HG03103 (cell line): ENCODE results near the gene ASAP2.

Experiments used
- ATAC-seq: cut with Tn5 transposase; IDR thresholded peaks from one replicate; pipeline ENCODE4 v1.9.1; 2021; ENCODE audit warnings: low read depth; ENCODE audit not compliant: unreplicated experiment

The ASAP2 gene

DNA sequence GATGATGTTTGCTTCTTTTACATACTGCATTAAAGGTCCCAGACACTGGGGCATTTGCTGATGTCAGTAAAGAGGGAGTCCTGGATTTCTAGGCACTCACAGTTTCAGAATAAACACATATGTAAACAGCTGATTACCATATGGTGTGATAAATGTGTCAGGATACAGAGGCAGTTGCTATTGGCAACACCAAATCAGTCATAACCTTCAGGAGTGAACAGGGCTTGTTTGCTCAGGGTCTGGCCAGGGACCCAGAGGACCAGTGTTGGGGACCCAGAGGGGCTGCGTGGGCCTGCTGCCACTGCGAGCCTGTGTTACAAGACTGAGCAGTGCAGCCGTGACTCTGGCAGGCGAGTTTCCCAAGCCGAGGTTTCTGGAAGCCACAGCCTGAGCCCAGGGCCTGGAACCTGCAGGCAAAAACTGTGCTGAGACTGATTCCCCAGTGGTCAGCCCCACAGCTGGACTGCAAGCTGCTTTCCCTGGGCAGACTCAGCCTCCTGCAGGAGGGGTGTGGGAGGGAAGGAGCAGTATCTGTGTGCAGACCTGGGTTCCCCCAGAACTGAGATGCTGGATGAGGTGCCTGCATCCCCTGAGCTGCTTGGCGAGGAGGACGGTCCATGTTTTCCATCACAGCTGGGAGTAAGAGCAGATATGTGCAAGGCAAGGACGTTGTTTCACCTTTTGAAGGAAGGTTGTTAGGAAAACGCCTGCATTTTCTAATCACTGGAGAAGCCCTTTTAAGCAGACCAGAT is 23.6 kb downstream of the ASAP2 start:
- ATAC-seq = no peak

- ATAC-seq = no peak
Observed at GRCh38 chr2:9230881-9231280, 24.3 kb downstream of the ASAP2 start.

GRCh38 chr2:9231291-9232165 is 24.9 kb downstream of the ASAP2 start:
- ATAC-seq = no peak

- ATAC-seq = no peak
Observed at GRCh38 chr2:9232166-9232479, 25.5 kb downstream of the ASAP2 start.

DNA sequence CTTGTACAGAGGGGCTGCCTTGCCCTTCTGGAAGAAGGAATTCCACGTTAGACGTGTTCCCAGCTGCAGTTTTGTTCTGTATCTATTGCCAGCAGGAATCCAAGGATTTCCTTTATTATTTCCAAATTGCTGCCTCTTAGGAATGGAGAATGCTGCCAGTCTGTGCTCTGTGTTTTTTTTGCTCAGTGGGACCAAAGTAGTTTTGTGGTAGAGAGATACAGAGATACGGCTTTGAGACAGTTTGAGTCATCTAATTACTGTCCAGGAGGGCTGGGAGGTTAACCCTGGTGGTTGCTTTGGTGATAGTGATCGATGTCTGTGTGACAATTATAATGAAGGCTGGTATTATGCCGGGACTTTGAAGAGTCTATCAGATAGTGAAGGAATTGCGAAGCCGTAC is 26.3 kb downstream of the ASAP2 start:
- no peak for ATAC-seq

DNA sequence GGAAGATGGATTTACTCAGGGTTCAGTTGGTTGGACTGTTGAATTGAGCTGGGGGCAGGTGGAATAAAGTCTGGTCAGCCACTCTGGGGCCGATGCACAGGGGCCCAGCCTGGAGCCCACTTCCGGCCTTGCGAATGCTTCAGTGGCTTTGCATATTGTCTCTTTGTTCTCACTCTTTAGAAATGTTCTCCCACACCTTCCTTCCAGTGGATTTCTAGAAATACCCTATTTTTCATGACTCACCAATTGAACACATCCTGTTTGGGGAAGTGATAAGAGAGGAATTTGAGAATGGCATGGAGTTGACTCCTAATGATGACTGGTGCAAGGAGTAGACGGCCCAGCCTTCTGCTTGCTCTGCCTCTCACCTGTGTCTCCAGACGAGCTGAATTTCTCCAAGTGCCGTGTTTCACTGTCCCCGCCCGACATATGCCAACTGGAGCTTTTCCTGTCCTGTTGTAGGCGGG is 28.1 kb downstream of the ASAP2 start:
- ATAC-seq = no peak

- ATAC-seq = no peak
Observed at GRCh38 chr2:9235147-9236044, 28.8 kb downstream of the ASAP2 start.

- no peak for ATAC-seq
Observed at GRCh38 chr2:9236045-9236344, 29.4 kb downstream of the ASAP2 start.

- ATAC-seq = no peak
Observed at GRCh38 chr2:9236867-9237266, 30.3 kb downstream of the ASAP2 start.

DNA sequence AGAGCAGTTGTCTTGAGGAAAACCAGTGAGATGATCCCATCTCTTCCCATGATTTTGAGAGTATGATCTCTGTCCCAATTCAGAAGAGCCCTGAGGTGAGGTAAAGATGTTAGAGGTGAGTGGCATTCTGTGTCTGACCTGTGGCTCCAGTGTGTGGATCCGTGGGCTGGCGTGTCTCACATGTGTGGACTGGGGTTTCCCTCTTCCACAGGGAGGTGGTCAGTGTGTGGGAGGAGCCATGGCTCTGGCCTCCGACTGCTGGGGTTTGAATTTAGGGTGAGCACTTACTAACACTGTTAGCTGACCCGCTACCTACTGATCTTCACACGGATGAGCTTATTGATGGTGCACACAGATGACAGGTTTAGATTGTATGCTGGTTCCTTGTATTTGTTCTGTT is 31.2 kb downstream of the ASAP2 start:
- ATAC-seq = no peak

GRCh38 chr2:9238591-9239326 is 32.1 kb downstream of the ASAP2 start:
- ATAC-seq = no peak

DNA sequence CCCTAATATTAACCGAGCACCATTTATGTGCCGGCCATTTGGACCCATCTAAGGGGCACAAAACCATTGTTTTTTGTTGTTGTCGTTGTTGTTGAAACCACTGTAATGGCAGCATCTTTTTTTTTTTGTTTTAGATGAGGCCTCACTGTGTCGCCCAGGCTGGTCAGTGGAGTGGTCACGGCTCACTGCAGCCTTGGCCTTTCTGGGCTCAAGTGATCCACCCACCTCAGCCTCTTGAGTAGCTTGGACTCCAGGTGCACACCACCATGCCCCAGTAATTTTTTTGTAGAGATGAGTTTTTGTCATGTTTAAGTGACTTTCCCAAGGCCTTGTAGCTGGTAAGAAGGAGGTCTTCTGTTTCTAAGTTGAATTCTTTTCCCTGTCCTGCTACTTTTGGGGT is 33.0 kb downstream of the ASAP2 start:
- ATAC-seq = no peak

GRCh38 chr2:9240745-9241144 is 34.1 kb downstream of the ASAP2 start:
- no peak for ATAC-seq

DNA sequence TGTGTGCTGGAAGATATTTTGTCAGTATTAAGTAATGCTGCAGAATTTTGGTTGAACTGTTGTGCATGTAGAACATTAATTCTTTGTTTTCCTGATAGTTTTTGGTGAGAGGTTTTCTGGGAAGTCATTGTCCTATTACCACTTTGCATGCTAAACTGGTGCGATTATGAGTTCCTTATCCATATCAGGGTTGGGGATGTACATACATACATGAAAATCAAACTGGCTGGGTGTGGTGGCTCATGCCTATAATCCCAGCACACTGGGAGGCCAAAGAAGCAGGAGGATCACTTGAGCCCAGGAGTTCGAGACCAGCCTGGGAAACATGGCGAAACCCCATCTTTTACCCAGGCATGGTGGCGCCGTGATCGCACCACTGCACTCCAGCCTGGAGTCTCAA is 34.6 kb downstream of the ASAP2 start:
- no peak for ATAC-seq

- no peak for ATAC-seq
Observed at GRCh38 chr2:9243357-9243756, 36.7 kb downstream of the ASAP2 start.

DNA sequence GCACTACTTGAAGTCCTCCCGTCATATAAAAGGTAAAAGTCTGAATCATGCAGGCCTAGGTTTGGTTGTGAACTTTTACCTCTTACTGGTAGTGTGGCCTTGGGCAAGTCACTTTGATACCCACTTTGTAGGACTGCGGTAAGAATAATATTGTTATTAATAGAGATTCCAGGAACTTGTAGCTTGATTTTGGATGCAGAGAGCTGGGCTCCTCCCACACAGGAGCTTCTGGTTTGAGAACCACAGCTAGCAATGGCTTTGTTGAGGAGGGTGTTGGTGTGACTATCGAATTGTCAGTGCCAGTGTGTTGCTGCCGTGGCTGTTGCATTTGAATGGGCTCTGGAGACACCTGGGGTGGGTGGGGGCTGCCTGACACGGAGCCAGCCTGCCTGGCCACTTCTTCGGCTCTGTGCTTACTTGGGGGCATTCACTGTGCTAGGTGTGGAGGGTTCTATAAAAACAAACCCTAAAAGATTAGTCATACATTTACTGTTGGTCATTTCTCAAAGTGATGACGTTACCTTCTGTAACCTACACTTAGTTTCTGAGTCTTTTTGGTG is 38.5 kb downstream of the ASAP2 start:
- ATAC-seq = no peak

DNA sequence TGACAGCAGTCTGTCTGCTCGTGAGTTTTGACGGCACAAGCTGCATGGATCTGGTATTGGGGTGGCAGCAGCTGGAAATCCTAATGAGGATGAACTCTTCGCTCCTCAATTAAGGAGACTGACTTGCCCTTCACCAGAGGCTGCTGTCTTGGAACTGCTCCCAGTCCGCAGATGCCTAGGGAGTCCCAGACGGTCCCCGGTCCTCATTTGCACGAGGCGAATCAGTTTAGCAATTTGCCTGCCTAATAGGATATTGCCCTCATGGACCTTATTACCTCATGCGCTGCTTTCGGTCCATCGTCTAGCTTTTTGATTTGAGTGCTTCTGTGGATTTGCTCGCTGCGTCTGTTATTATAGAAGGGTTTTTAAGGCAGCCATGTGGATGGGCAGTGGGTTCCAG is 40.6 kb downstream of the ASAP2 start:
- no peak for ATAC-seq

DNA sequence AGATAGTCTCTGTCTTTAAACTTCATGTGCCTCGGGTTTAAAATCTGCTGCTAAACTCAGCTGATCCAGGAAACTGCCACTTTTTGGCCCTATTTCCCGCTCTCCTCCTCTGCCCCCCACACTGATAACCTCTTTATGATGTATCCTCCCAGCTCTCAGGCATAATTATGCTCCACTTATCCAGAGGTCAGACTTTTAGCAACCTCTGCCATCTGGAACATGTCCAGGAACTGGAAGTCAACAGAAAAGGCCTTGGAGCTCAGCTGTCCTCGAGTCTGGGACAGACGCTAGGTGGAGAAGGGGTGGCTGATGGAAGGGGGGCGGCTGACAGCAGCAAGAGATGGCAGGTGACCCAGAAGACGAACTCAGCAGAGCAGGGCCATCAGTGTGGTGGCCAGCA is 41.2 kb downstream of the ASAP2 start:
- ATAC-seq = no peak

GRCh38 chr2:9248363-9248762 is 41.8 kb downstream of the ASAP2 start:
- ATAC-seq = no peak
